Gastroesophageal sphincter (tissue), 3 donors: ENCODE results near the gene ITGA11.

Experiments used
- CTCF ChIP-seq, 4 experiments: fragments of 200-600 bp in 2 of 4; fragments of 450-650 bp in 2 of 4; sonication (generic) in 1 of 4; IDR thresholded peaks; one replicate each; pipeline ENCODE4 v1.5.1; 2017 to 2019; ENCODE audit warnings: antibody characterized with exemption in 4 of 4, mild to moderate bottlenecking in 2 of 4, moderate library complexity in 2 of 4
- EP300 ChIP-seq: sonication (generic); formaldehyde crosslinking; IDR thresholded peaks from one replicate; pipeline ENCODE4 v1.6.1; 2017; ENCODE audit warnings: antibody characterized with exemption, mild to moderate bottlenecking
- POLR2A ChIP-seq, 2 donors: fragments of 450-650 bp; IDR thresholded peaks; one replicate each; pipeline ENCODE4 v1.6.1; 2017; ENCODE audit warnings: antibody characterized with exemption in 2 of 2, mild to moderate bottlenecking in 2 of 2, moderate library complexity in 1 of 2
- POLR2AphosphoS5 ChIP-seq: sonication (generic); formaldehyde crosslinking; IDR thresholded peaks from one replicate; pipeline ENCODE4 v1.6.1; 2017; ENCODE audit warnings: antibody characterized with exemption

- TF ChIP-seq CTCF (IDR thresholded peaks at IDR 0.05) (no peak), POLR2A (IDR thresholded peaks at IDR 0.05) (no peak), EP300 (no peak), POLR2AphosphoS5 (no peak)
Observed at GRCh38 chr15:68283401-68283800, 148.6 kb downstream of the ITGA11 start.
